ENCODE measurements around the gene KRTAP4-7. TPM values are rescaled to one million over a fixed set of nuclear protein-coding genes. Genes with fewer than 3 reads are reported as not detected.
"Not testable (repeated sequence)": the region's sequence is repeated elsewhere in the genome, so short reads cannot be mapped to it uniquely, and the experiment has no call there.

Gene KRTAP4-7
- total RNA-seq, 1 experiment from 2014 or later, result not detected

GRCh38 chr17:41065016-41065689 lies 18.8 kb upstream of the KRTAP4-7 start:
- not testable (repeated sequence) for DNase-seq (ENCODE audit: low read depth)

- DNase-seq (ENCODE audit: low read depth), result peak; percentile 95
Observed at GRCh38 chr17:41065829-41066624, 17.9 kb upstream of the KRTAP4-7 start, which contains the start of gene KRTAP2-4. TSS of gene KRTAP2-4 (minus strand) at chr17:41065879. CDS start at chr17:41065845, 34 bp downstream.

- DNase-seq (ENCODE audit: low read depth), result no peak
Observed at GRCh38 chr17:41067281-41067680, 16.7 kb upstream of the KRTAP4-7 start.

GRCh38 chr17:41069031-41069430 lies 14.9 kb upstream of the KRTAP4-7 start:
- DNase-seq (ENCODE audit: low read depth), result no peak

- DNase-seq (ENCODE audit: low read depth), result no peak
Observed at GRCh38 chr17:41071606-41072360, 12.2 kb upstream of the KRTAP4-7 start.

GRCh38 chr17:41073676-41074075 lies 10.3 kb upstream of the KRTAP4-7 start:
- DNase-seq (ENCODE audit: low read depth), result no peak

GRCh38 chr17:41076788-41077187 lies 7.2 kb upstream of the KRTAP4-7 start:
- DNase-seq (ENCODE audit: low read depth), result no peak

GRCh38 chr17:41082626-41083025 lies 1.3 kb upstream of the KRTAP4-7 start:
- DNase-seq (ENCODE audit: low read depth), result peak; percentile 44

GRCh38 chr17:41083427-41083826 lies 523 bp upstream of the KRTAP4-7 start:
- peak; percentile 82 for DNase-seq (ENCODE audit: low read depth)

- not testable (repeated sequence) for DNase-seq (ENCODE audit: low read depth)
Observed at GRCh38 chr17:41088760-41089352, 4.9 kb downstream of the KRTAP4-7 start.

GRCh38 chr17:41096055-41096454 lies 12.1 kb downstream of the KRTAP4-7 start:
- DNase-seq (ENCODE audit: low read depth), result no peak

GRCh38 chr17:41098042-41098441 lies 14.1 kb downstream of the KRTAP4-7 start, which contains the start of gene KRTAP4-8:
TSS of gene KRTAP4-8 (minus strand) at chr17:41098142. CDS start at chr17:41098084, 58 bp downstream.
- no peak for DNase-seq (ENCODE audit: low read depth)

GRCh38 chr17:41098481-41098880 lies 14.5 kb downstream of the KRTAP4-7 start:
- peak; percentile 32 for DNase-seq (ENCODE audit: low read depth)

- DNase-seq (ENCODE audit: low read depth), result peak; percentile 87
Observed at GRCh38 chr17:41099682-41100480, 15.9 kb downstream of the KRTAP4-7 start.

GRCh38 chr17:41101586-41102259 lies 17.8 kb downstream of the KRTAP4-7 start, which contains the start of gene KRTAP4-16:
TSS of gene KRTAP4-16 (minus strand) at chr17:41102209. CDS start at chr17:41102209, 0 bp downstream.
- peak; percentile 80 for DNase-seq (ENCODE audit: low read depth)

- no peak for DNase-seq (ENCODE audit: low read depth)
Observed at GRCh38 chr17:41103896-41104295, 19.9 kb downstream of the KRTAP4-7 start.

GRCh38 chr17:41104386-41105038 lies 20.6 kb downstream of the KRTAP4-7 start:
- not testable (repeated sequence) for DNase-seq (ENCODE audit: low read depth)

GRCh38 chr17:41105347-41105746 lies 21.4 kb downstream of the KRTAP4-7 start, which contains the start of gene KRTAP4-9:
TSS of gene KRTAP4-9 (plus strand) at chr17:41105389. CDS start at chr17:41105389, 0 bp downstream.
- DNase-seq (ENCODE audit: low read depth), result not testable (repeated sequence)

- DNase-seq (ENCODE audit: low read depth), result peak; percentile 55
Observed at GRCh38 chr17:41107941-41108450, 24.0 kb downstream of the KRTAP4-7 start.

All from HT1080 (cell line).